Vagina (tissue), 2 donors: ENCODE data around the gene PTGR1.

ENCODE experiments used
- CTCF ChIP-seq, 3 experiments: fragments of 450-650 bp in 2 of 3; fragments of 200-600 bp in 1 of 3; sonication (generic) in 1 of 3; IDR thresholded peaks; one replicate each; pipeline ENCODE4 v1.5.1; 2017 to 2019; ENCODE audit warnings: antibody characterized with exemption in 3 of 3, mild to moderate bottlenecking in 2 of 3, moderate library complexity in 2 of 3
- POLR2A ChIP-seq, 2 donors: fragments of 450-650 bp; IDR thresholded peaks; one replicate each; pipeline ENCODE4 v1.6.1; 2017; ENCODE audit warnings: antibody characterized with exemption in 2 of 2, mild to moderate bottlenecking in 2 of 2, moderate library complexity in 2 of 2

- TF ChIP-seq CTCF (IDR thresholded peaks at IDR 0.05) (no peak), POLR2A (IDR thresholded peaks at IDR 0.05) (no peak)
Observed at GRCh38 chr9:111548623-111549022, 50.8 kb downstream of the PTGR1 start.
